NCI-H146 treated with DMSO at 0.1 percent for 48 hours (cell line): ENCODE results near the gene MED12L.
"Not testable (repeated sequence)": the region's sequence is repeated elsewhere in the genome, so short reads cannot be mapped to it uniquely, and the experiment has no call there.

Experiments used
- DNase-seq: peaks from one replicate; lab custom pipeline; 2025; ENCODE audit not compliant: unreplicated experiment; lab: John Stamatoyannopoulos, UW

Gene MED12L

GRCh38 chr3:151085227-151085888 is at the start of gene MED12L:
TSS of gene MED12L (plus strand) at chr3:151085664. CDS start at chr3:151086927, 1,263 bp downstream.
- DNase-seq, result peak; percentile 83

- DNase-seq, result no peak
Observed at GRCh38 chr3:151037746-151038477, 47.6 kb upstream of the MED12L start.

- DNase-seq, result no peak
Observed at GRCh38 chr3:151044706-151045105, 40.8 kb upstream of the MED12L start.

GRCh38 chr3:151047636-151048035 is 37.8 kb upstream of the MED12L start:
- DNase-seq, result no peak

- no peak for DNase-seq
Observed at GRCh38 chr3:151051533-151051932, 33.9 kb upstream of the MED12L start.

GRCh38 chr3:151052346-151052745 is 33.1 kb upstream of the MED12L start:
- no peak for DNase-seq

- DNase-seq, result no peak
Observed at GRCh38 chr3:151052756-151053155, 32.7 kb upstream of the MED12L start.

GRCh38 chr3:151058740-151059139 is 26.7 kb upstream of the MED12L start:
- DNase-seq, result no peak

- no peak for DNase-seq
Observed at GRCh38 chr3:151062611-151063010, 22.9 kb upstream of the MED12L start.

- DNase-seq, result peak; percentile 88
Observed at GRCh38 chr3:151067158-151067557, 18.3 kb upstream of the MED12L start.

GRCh38 chr3:151072842-151073241 is 12.6 kb upstream of the MED12L start:
- not testable (repeated sequence) for DNase-seq

- no peak for DNase-seq
Observed at GRCh38 chr3:151074256-151074655, 11.2 kb upstream of the MED12L start.

GRCh38 chr3:151075869-151076562 is 9.4 kb upstream of the MED12L start:
- DNase-seq, result no peak

GRCh38 chr3:151076626-151077025 is 8.8 kb upstream of the MED12L start:
- no peak for DNase-seq

GRCh38 chr3:151081082-151081481 is 4.4 kb upstream of the MED12L start:
- DNase-seq, result not testable (repeated sequence)

- DNase-seq, result no peak
Observed at GRCh38 chr3:151082880-151083838, 2.3 kb upstream of the MED12L start.

- no peak for DNase-seq
Observed at GRCh38 chr3:151084893-151085226, 604 bp upstream of the MED12L start.

- peak; percentile 71 for DNase-seq
Observed at GRCh38 chr3:151085889-151086483, 522 bp downstream of the MED12L start.

GRCh38 chr3:151086484-151087456 is 1.3 kb downstream of the MED12L start:
- DNase-seq, result peak; percentile 88
